ENCODE measurements around the gene TLR10.

TLR10 gene

GRCh38 chr4:38805530-38806145 is 22.8 kb upstream of the TLR10 start:
- TF ChIP-seq POLR2A (IDR thresholded peaks at IDR 0.05; ENCODE audit: low read length) = no peak
- no peak for TF ChIP-seq GATA1 (IDR thresholded peaks at IDR 0.05; ENCODE audit: low read depth, low read length)
- DNase-seq = peak in 1 of 2 experiments; percentile 12

- peak; percentile 52 to 54 for DNase-seq
- no peak for TF ChIP-seq GATA1 (IDR thresholded peaks at IDR 0.05; ENCODE audit: low read depth, low read length)
- TF ChIP-seq POLR2A (IDR thresholded peaks at IDR 0.05; ENCODE audit: low read length) = no peak
Observed at GRCh38 chr4:38804654-38805295, 22.0 kb upstream of the TLR10 start, which contains the start of gene TLR1. Gene TLR1, minus strand, starts transcription at chr4:38804791. Its CDS starts 5,960 bp downstream, at chr4:38798831.

- no peak for TF ChIP-seq POLR2A (IDR thresholded peaks at IDR 0.05; ENCODE audit: low read length)
- TF ChIP-seq GATA1 (IDR thresholded peaks at IDR 0.05; ENCODE audit: low read depth, low read length) = no peak
- no peak for DNase-seq
Observed at GRCh38 chr4:38803833-38804653, 21.3 kb upstream of the TLR10 start.

- TF ChIP-seq POLR2A (IDR thresholded peaks at IDR 0.05; ENCODE audit: low read length) (no peak), GATA1 (IDR thresholded peaks at IDR 0.05; ENCODE audit: low read depth, low read length) (no peak)
- DNase-seq = peak; percentile 4 to 44
Observed at GRCh38 chr4:38802561-38803355, 20.0 kb upstream of the TLR10 start.

GRCh38 chr4:38800961-38801450 is 18.2 kb upstream of the TLR10 start:
- no peak for DNase-seq
- TF ChIP-seq POLR2A (IDR thresholded peaks at IDR 0.05; ENCODE audit: low read length) (no peak), GATA1 (IDR thresholded peaks at IDR 0.05; ENCODE audit: low read depth, low read length) (no peak)

- no peak for DNase-seq
- TF ChIP-seq GATA1 (IDR thresholded peaks at IDR 0.05; ENCODE audit: low read depth, low read length) = no peak
- no peak for TF ChIP-seq POLR2A (IDR thresholded peaks at IDR 0.05; ENCODE audit: low read length)
Observed at GRCh38 chr4:38800366-38800765, 17.6 kb upstream of the TLR10 start.

GRCh38 chr4:38795087-38795486 is 12.3 kb upstream of the TLR10 start:
- DNase-seq = no peak
- TF ChIP-seq GATA1 (IDR thresholded peaks at IDR 0.05; ENCODE audit: low read depth, low read length) (no peak), POLR2A (IDR thresholded peaks at IDR 0.05; ENCODE audit: low read length) (no peak)

GRCh38 chr4:38794051-38794450 is 11.3 kb upstream of the TLR10 start:
- no peak for DNase-seq
- TF ChIP-seq POLR2A (IDR thresholded peaks at IDR 0.05; ENCODE audit: low read length) = no peak
- TF ChIP-seq GATA1 (IDR thresholded peaks at IDR 0.05; ENCODE audit: low read depth, low read length) = no peak

GRCh38 chr4:38791010-38791409 is 8.2 kb upstream of the TLR10 start:
- TF ChIP-seq GATA1 (IDR thresholded peaks at IDR 0.05; ENCODE audit: low read depth, low read length) (no peak), POLR2A (IDR thresholded peaks at IDR 0.05; ENCODE audit: low read length) (no peak)
- no peak for DNase-seq

- no peak for DNase-seq
- no peak for TF ChIP-seq POLR2A (IDR thresholded peaks at IDR 0.05; ENCODE audit: low read length)
- TF ChIP-seq GATA1 (IDR thresholded peaks at IDR 0.05; ENCODE audit: low read depth, low read length) = no peak
Observed at GRCh38 chr4:38788317-38788716, 5.5 kb upstream of the TLR10 start.

GRCh38 chr4:38787693-38788092 is 4.9 kb upstream of the TLR10 start:
- DNase-seq = no peak

GRCh38 chr4:38785901-38786402 is 3.2 kb upstream of the TLR10 start:
- DNase-seq = no peak
- TF ChIP-seq GATA1 (IDR thresholded peaks at IDR 0.05; ENCODE audit: low read depth, low read length) (no peak), POLR2A (IDR thresholded peaks at IDR 0.05; ENCODE audit: low read length) (no peak)

More at GRCh38 chr4:38787693-38788092, 4.9 kb upstream of the TLR10 start:
- no peak for TF ChIP-seq POLR2A (IDR thresholded peaks at IDR 0.05; ENCODE audit: low read length)
- no peak for TF ChIP-seq GATA1 (IDR thresholded peaks at IDR 0.05; ENCODE audit: low read depth, low read length)

Measured in erythroblast (primary cell).